Measurements from ENCODE around the gene PACSIN1.
"Not testable (repeated sequence)": the region's sequence is repeated elsewhere in the genome, so short reads cannot be mapped to it uniquely, and the experiment has no call there.

The PACSIN1 gene

GRCh38 chr6:34485321-34486060 is 19.6 kb downstream of the PACSIN1 start:
- DNase-seq, result no peak

GRCh38 chr6:34486106-34486740 is 20.3 kb downstream of the PACSIN1 start:
- DNase-seq, result no peak

GRCh38 chr6:34486886-34487285 is 21.0 kb downstream of the PACSIN1 start:
- not testable (repeated sequence) for DNase-seq

- DNase-seq, result no peak
Measured at GRCh38 chr6:34487536-34487935, 21.7 kb downstream of the PACSIN1 start.

- no peak for DNase-seq
Measured at GRCh38 chr6:34489207-34489805, 23.4 kb downstream of the PACSIN1 start.

- no peak for DNase-seq
Measured at GRCh38 chr6:34490390-34491090, 24.7 kb downstream of the PACSIN1 start.

- no peak for DNase-seq
Measured at GRCh38 chr6:34491091-34491430, 25.2 kb downstream of the PACSIN1 start.

- no peak for DNase-seq
Measured at GRCh38 chr6:34493344-34493743, 27.5 kb downstream of the PACSIN1 start.

GRCh38 chr6:34494973-34495372 is 29.1 kb downstream of the PACSIN1 start:
- DNase-seq, result no peak

GRCh38 chr6:34496103-34496685 is 30.3 kb downstream of the PACSIN1 start:
- DNase-seq, result no peak

GRCh38 chr6:34497411-34497810 is 31.5 kb downstream of the PACSIN1 start:
- no peak for DNase-seq

GRCh38 chr6:34506718-34507117 is 40.8 kb downstream of the PACSIN1 start:
- DNase-seq, result no peak

- no peak for DNase-seq
Measured at GRCh38 chr6:34508425-34508824, 42.5 kb downstream of the PACSIN1 start.

- DNase-seq, result no peak
Measured at GRCh38 chr6:34509782-34510181, 43.9 kb downstream of the PACSIN1 start.

GRCh38 chr6:34510299-34510698 is 44.4 kb downstream of the PACSIN1 start:
- no peak for DNase-seq

- no peak for DNase-seq
Measured at GRCh38 chr6:34511214-34511914, 45.5 kb downstream of the PACSIN1 start.

- no peak for DNase-seq
Measured at GRCh38 chr6:34511915-34512737, 46.2 kb downstream of the PACSIN1 start.

- DNase-seq, result no peak
Measured at GRCh38 chr6:34512738-34513115, 46.9 kb downstream of the PACSIN1 start.

- no peak for DNase-seq
Measured at GRCh38 chr6:34513646-34514045, 47.8 kb downstream of the PACSIN1 start.

- no peak for DNase-seq
Measured at GRCh38 chr6:34514112-34514511, 48.2 kb downstream of the PACSIN1 start.

- no peak for DNase-seq
Measured at GRCh38 chr6:34514593-34515472, 49.0 kb downstream of the PACSIN1 start.

Measured in NCI-H2107 (cell line).